Activated CD4-positive, CD25-positive, alpha-beta regulatory T cell treated with anti-CD3 and anti-CD28 coated beads, Interleukin-2, amount 50 U/mL, for 16 hours (primary cell): ENCODE results near the gene CYP4A22.
A peak's percentile ranks its signal among the peaks of the same experiment; 100 is the strongest.
"Not testable (repeated sequence)": the region's sequence is repeated elsewhere in the genome, so short reads cannot be mapped to it uniquely, and the experiment has no call there.

ENCODE experiments used
- DNase-seq: peaks from one replicate; pipeline ENCODE4 v3.0.0-alpha.2; 2020; ENCODE audit warnings: low read depth, low spot score

The CYP4A22 gene

DNA sequence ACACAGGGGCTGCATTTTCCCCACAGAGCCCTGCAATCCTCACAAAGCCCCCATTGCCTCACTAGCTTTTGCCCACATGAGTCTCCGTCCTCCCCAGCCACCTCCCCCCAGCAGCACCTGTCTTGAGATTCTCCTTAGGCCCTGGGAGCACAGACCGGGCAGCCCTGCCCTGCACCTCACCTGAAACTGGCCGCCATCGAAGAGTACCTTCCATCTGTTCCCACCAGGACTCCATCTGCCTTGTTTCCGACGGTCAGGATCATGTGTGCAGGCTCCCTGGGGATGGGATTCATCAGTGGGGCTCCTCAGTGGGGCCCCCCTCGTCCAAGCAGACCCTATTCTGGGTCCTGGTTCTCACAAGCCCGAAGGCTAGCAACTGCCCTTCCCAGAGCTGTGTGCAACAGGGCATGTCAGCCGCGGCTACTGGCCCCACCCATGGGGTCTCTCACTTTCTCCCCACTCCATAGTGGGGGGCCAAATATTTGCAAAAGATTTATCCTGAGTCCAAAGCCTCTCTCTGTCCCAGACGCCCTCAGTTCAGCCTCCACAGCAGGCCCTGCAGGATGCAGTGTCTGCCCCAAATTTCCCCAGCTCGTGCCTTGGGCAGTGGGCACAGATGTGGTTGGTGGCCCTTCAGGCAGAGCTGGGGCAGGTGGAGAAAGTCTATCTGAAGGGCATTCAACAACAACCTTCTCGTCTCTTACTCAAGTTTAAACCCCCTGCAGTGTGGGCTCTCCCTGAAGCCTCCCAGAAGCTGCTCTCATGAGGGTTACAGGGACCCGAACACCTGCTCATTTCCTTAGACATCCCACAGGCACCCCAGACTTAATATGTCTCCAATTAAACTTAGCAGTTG, 47.8 kb downstream of the CYP4A22 start:
- DNase-seq = no peak

DNA sequence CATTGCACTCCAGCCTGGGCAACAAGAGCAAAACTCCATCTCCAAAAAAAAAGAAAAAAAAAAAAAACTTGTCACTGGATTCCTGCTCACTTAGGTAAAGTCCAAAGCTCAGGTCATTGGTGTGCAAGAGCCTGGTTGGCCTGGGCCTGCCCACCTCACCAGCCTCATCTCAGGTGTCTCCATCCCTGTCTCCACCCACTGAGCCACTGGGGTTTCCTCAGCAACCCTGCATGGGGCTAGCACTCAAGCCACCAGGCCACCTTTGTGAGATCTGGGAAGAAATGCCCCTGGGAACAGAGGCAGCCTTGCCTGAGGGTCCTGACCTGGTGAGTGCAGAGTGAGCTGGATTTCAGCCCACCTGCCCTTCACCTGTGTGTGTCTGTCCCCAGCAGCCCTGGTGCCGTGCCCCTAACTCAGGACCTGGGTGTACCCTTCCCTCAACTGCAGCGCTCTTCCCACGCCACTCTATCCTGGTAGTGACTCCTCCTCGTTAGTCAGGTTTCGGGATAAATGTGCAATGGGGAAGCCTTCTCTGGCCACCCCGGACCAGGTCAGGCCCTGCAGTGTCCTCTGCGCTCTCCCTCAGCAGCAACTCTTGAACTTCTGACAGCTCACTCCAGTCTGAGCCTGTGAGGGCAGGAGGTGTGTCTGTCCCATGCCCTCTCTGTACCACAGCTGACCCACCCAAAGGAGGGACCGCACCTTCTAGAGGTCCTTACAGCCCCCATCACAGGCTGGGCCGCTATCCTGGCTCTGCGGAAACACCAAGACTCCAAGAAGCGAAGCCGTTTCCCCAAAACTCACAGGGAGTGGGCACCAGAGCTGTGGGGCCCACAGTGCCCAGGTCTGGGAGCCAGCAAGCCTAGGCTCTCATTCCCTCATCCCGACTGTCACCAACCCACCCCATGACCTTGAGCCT, 49.3 kb downstream of the CYP4A22 start:
- no peak for DNase-seq

DNA sequence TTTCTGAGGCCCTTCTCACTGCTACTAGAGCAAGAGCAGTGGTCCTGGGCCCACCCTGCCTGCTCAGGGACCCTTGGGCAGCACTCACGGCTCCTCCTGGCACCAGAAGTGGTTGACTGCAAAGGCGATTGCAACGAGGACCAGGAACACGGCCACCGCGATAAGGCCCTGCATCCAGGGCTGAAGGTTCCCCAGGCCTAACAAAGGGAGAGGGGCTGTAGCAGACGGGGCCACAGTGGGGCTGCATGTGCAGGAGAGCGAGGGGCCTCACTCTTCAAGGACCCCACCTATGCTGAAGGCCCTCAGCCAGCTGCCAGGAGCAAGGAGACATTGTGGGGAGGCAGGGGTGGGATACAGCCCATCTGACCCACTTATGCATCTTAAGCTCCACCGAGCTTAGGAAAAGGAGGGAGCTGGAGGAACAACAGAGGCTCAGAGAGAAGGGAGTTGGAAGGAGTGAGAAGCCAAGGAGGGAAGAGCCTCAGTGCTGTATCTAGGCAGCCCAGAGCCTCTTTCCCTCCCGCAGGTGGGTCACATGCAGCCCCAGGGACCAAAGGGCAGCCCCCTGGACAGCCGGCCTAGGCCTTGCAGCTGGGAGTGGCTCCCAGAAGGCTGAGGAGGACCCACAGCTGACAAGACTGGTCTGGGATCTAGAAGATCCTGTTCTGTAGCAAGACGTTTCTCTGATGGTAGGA, 50.1 kb downstream of the CYP4A22 start:
- no peak for DNase-seq

DNA sequence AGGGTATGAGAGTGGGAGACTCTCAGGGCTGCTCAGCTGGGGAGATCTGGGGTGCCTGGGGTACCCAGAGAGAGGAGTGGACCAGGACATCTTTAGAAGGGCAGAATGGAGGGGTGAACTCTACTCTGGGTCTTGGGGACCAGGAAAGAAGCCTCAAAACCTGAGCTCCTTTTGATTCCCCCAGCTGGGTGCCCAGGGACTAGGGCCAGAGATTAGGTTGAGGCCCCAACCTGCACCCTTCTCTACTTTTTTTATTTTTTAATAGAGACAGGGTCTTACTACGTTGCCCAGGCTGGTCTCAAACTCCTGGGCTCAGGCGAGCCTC, 50.6 kb downstream of the CYP4A22 start:
- no peak for DNase-seq

- DNase-seq = no peak
Measured at GRCh38 chr1:47188791-47189785, 51.8 kb downstream of the CYP4A22 start.

- DNase-seq = no peak
Measured at GRCh38 chr1:47189844-47190508, 52.7 kb downstream of the CYP4A22 start, which contains the start of gene PDZK1IP1. Gene PDZK1IP1 (minus strand): TSS chr1:47190036. CDS start chr1:47189932, 104 bp downstream.

GRCh38 chr1:47190509-47190855, 53.2 kb downstream of the CYP4A22 start:
- DNase-seq = no peak

GRCh38 chr1:47190857-47191256, 53.6 kb downstream of the CYP4A22 start:
- no peak for DNase-seq

DNA sequence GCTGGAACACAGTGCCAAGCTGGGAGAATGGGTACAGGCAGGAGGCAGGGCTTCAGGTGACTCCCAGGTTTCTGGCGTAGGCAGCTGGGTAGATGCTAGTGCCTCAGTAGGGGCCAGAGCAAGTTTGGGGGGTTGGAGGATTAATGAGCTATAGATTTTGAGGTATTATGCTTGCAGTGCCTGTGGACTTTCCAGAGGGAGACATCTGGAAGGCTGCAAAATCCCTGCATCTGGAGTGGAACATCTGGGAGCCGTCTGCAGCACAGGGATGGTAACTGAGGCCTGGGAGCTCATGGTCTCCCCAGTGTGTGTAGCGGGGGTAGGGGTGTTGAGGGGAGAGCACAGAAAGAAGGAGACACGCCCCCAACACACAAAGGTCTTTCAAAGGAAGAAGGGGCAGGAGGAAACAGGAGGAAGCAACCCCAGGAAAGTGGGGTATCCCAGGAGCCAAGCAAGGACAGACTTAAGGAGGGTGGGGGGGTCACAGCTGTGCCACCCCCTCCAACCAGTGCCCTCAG, 54.8 kb downstream of the CYP4A22 start:
- no peak for DNase-seq

- peak; percentile 49 for DNase-seq
Measured at GRCh38 chr1:47192458-47193384, 55.5 kb downstream of the CYP4A22 start.

DNA sequence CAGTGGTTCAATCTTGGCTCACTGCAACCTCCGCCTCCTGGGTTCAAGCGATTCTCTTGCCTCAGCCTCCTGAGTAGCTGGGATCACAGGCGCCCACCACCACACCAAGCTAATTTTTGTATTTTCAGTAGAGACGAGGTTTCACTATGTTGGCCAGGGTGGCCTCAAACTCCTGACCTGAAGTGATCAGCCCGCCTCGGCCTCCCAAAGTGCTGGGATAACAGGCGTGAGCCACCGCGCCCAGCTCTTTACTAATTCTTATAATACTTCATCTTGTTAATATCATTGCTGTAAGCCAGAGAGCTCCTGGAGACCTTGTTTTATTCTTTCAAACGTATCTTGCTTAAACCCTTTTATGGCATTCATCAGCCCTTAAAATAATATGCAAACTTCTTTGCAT, 56.3 kb downstream of the CYP4A22 start:
- not testable (repeated sequence) for DNase-seq

- DNase-seq = no peak
Measured at GRCh38 chr1:47194311-47194710, 57.1 kb downstream of the CYP4A22 start.

DNA sequence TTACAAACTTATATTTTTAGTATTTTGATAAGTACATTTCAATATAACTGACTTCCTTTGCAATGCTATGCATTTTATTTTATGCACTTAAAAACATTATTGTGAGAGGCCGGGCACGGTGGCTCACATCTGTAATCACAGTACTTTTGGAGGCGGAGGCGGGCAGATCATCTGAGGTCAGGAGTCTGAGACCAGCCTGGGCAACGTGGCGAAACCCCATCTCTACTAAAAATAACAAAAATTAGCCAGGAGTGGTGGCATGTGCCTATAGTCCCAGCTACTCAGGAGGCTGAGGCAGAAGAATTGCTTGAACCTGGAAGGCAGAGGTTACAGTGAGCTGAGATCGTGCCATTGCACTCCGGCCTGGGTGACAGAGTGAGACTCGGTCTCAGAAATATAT, 58.7 kb downstream of the CYP4A22 start:
- not testable (repeated sequence) for DNase-seq

- no peak for DNase-seq
Measured at GRCh38 chr1:47196622-47197021, 59.4 kb downstream of the CYP4A22 start.

DNA sequence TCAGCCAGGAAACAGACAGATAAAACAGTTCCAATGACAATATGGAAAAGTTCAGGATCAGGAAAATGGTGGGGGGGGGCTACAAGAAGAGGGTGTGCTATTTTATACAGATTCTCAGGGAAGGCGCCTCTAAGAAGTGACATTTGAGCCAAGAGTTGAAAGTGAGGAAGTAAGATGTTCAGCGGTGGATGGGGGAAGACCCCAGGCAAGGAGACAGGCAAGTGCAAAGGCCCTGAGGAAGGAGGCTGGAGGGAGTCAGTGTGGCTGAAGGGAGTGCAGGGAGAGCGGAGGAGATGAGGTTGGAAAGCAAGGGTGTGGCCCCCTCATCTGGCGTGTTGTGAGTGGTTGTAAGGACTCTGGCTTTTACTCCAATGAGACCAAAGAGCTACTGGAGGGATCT, 61.0 kb downstream of the CYP4A22 start:
- DNase-seq = no peak
